ENCODE data around the gene WFDC1.

- TF ChIP-seq CTCF (IDR thresholded peaks at IDR 0.05) (no peak), POLR2AphosphoS5 (IDR thresholded peaks at IDR 0.05; ENCODE audit: insufficient read depth in 1 of 2, low read depth in 1 of 2) (no peak), POLR2A (IDR thresholded peaks at IDR 0.05) (no peak)
Measured at GRCh38 chr16:84379008-84379708, 84.5 kb downstream of the WFDC1 start.

All from vagina (tissue), 2 donors.